HepG2 (cell line): ENCODE results near the gene C1orf21. TPM values are rescaled to one million over a fixed set of nuclear protein-coding genes. Genes with fewer than 3 reads are reported as not detected.

ENCODE experiments used
- ATAC-seq: fragments of 200-7000 bp; cut with Tn5 transposase; 3 replicates; pipeline ENCODE4 v1.9.1; 2020; ENCODE audit warnings: mild to moderate bottlenecking, moderate library complexity
- BruUV-seq: library from RNA; stranded (reverse); fragments of 400-500 nt; replicated peaks from 2 replicates; lab custom pipeline; 2021; lab: Mats Ljungman, UMichigan
- CTCF ChIA-PET: fragments of 300-600 bp; formaldehyde crosslinking; extraction: SDS; loops from one replicate; lab custom pipeline; 2021; ENCODE audit warnings: low total read pairs, inconsistent platforms, low intra/inter-chr PET ratio; lab: Yijun Ruan, JAX
- POLR2A ChIA-PET: fragments of 350-600 bp; sonication (Branson Sonifier 250); formaldehyde crosslinking; loops from one replicate; lab custom pipeline; 2020; ENCODE audit warnings: antibody characterized with exemption, inconsistent platforms; lab: Yijun Ruan, JAX
- DNase-seq: peaks from one replicate; pipeline ENCODE4 v3.0.0-alpha.2; 2015; ENCODE audit warnings: low spot score
- FAIRE-seq: peaks from 3 replicates; lab custom pipeline; 2011; peaks lifted over from hg19 to GRCh38; lab: Jason Lieb, UNC
- H2AFZ ChIP-seq: one replicate; pipeline ENCODE4 v1.6.1; 2011; ENCODE audit warnings: low read length, inconsistent platforms
- H3K27ac ChIP-seq: fragments of 300-600 bp; 3 replicates; pipeline ENCODE4 v1.8.0; 2011; ENCODE audit warnings: mixed run types, mild to moderate bottlenecking, mixed read lengths, low read length, inconsistent platforms; ENCODE audit not compliant: insufficient read depth; ENCODE audit errors: extremely low read length
- H3K27me3 ChIP-seq, 2 experiments: fragments of 200-600 bp in 1 of 2; 2 replicates in 1 of 2; 3 replicates in 1 of 2; pipeline versions ENCODE4 v1.6.0 to v1.8.0; 2011; ENCODE audit warnings: low read length in 2 of 2, mild to moderate bottlenecking in 2 of 2, moderate library complexity in 2 of 2, inconsistent platforms in 1 of 2; ENCODE audit not compliant: insufficient read depth in 2 of 2, control insufficient read depth in 1 of 2
- H3K36me3 ChIP-seq, 2 experiments: fragments of 200-600 bp in 1 of 2; replicated peaks in 1 of 2; 2 replicates in 1 of 2; 3 replicates in 1 of 2; pipeline versions ENCODE4 v1.5.1 to v1.8.0; 2011; ENCODE audit warnings: low read length in 2 of 2, inconsistent platforms in 1 of 2; ENCODE audit not compliant: insufficient read depth in 2 of 2, control insufficient read depth in 1 of 2
- H3K4me1 ChIP-seq: 2 replicates; pipeline ENCODE4 v1.5.1; 2012; ENCODE audit warnings: low read length, inconsistent platforms; ENCODE audit not compliant: insufficient read depth
- H3K4me2 ChIP-seq: 2 replicates; pipeline ENCODE4 v1.6.0; 2011; ENCODE audit warnings: low read depth, low read length, inconsistent platforms
- H3K4me3 ChIP-seq, 3 experiments: fragments of 200-600 bp in 1 of 3; sonication (generic), shearing (Covaris generic) in 1 of 3; replicated peaks in 1 of 3; 2 replicates each; pipeline ENCODE4 v1.5.1; 2011 to 2016; ENCODE audit warnings: low read length in 3 of 3, inconsistent platforms in 2 of 3, low read depth in 2 of 3, mild to moderate bottlenecking in 2 of 3, control low read depth in 1 of 3, mixed read lengths in 1 of 3; ENCODE audit not compliant: insufficient read depth in 1 of 3
- H3K79me2 ChIP-seq: one replicate; pipeline ENCODE4 v1.6.1; 2011; ENCODE audit warnings: low read length, inconsistent platforms; ENCODE audit not compliant: insufficient read depth
- H3K9ac ChIP-seq: 2 replicates; pipeline ENCODE4 v1.6.0; 2011; ENCODE audit warnings: mild to moderate bottlenecking, low read depth, low read length, inconsistent platforms; ENCODE audit not compliant: insufficient read depth
- H3K9me3 ChIP-seq: 2 replicates; pipeline ENCODE4 v1.5.1; 2012; ENCODE audit warnings: mild to moderate bottlenecking, low read length
- H4K20me1 ChIP-seq: 2 replicates; pipeline ENCODE4 v1.6.0; 2011; ENCODE audit warnings: inconsistent platforms, mild to moderate bottlenecking, low read length, moderate library complexity; ENCODE audit not compliant: insufficient read depth
- CBX2 ChIP-seq, 2 experiments: fragments of 200-600 bp in 1 of 2; sonication (generic); formaldehyde crosslinking in 1 of 2; IDR thresholded peaks; 2 replicates each; pipeline versions ENCODE4 v1.7.0 to v1.8.1; 2018 to 2022; ENCODE audit warnings: low read depth in 2 of 2, low read length in 1 of 2, mild to moderate bottlenecking in 1 of 2, missing genetic modification reagents in 1 of 2
- CBX5 ChIP-seq: sonication (generic); formaldehyde crosslinking; IDR thresholded peaks from 2 replicates; pipeline ENCODE4 v1.4.0; 2020; ENCODE audit warnings: missing genetic modification reagents, borderline replicate concordance
- HOXA9 ChIP-seq: sonication (generic); formaldehyde crosslinking; IDR thresholded peaks from 2 replicates; pipeline ENCODE4 v1.8.1; 2022; ENCODE audit warnings: missing genetic modification reagents, mild to moderate bottlenecking, moderate library complexity, borderline replicate concordance
- MATR3 ChIP-seq: sonication (generic); formaldehyde crosslinking; IDR thresholded peaks from 2 replicates; pipeline ENCODE4 v1.4.0; 2020; ENCODE audit warnings: missing genetic modification reagents
- PREB ChIP-seq: sonication (generic); formaldehyde crosslinking; IDR thresholded peaks from 2 replicates; pipeline ENCODE4 v1.4.0; 2020; ENCODE audit warnings: missing genetic modification reagents
- SIX1 ChIP-seq: sonication (generic); formaldehyde crosslinking; IDR thresholded peaks from 2 replicates; pipeline ENCODE4 v1.4.0; 2020; ENCODE audit warnings: missing genetic modification reagents, borderline replicate concordance
- ZNF143 ChIP-seq: sonication (generic); formaldehyde crosslinking; IDR thresholded peaks from 2 replicates; pipeline ENCODE4 v1.4.0; 2020; ENCODE audit warnings: missing genetic modification reagents
- ZNF207 ChIP-seq: fragments of 450-650 bp; IDR thresholded peaks from 2 replicates; pipeline ENCODE4 v1.6.1; 2016; ENCODE audit warnings: antibody characterized with exemption, borderline replicate concordance
- WGBS: methylation state at CpG from one replicate; pipeline ENCODE4 v1.1.6; 2017; ENCODE audit warnings: low lambda C conversion rate; 5-methylcytosine and 5-hydroxymethylcytosine counted together
- in situ Hi-C: cut with HindIII; loops from 2 replicates; pipeline ENCODE4 v1.10.0; 2017; ENCODE audit warnings: low pct_unique_long_range_greater_than_20kb; ENCODE audit not compliant: extremely low pct_ligation_motif_present
- intact Hi-C: fragments of 100-400 bp; cut with micrococcal nuclease; formaldehyde crosslinking; loops from one replicate; pipeline ENCODE4 v1.10.0; 2022; ENCODE audit not compliant: unreplicated experiment
- polyA plus RNA-seq, 8 experiments: library from polyadenylated mRNA; depleted of rRNA in 3 of 8; stranded (reverse) in 7 of 8; unstranded in 1 of 8; fragments of >200 nt; fragmentation: Illumina TruSeq in 4 of 8; extraction: Trizol in 4 of 8; gene quantifications; 2 replicates each; pipeline versions ENCODE4 v1.2.1 to v1.2.3, GENCODE V29; 2011 to 2016; ENCODE audit warnings: low read depth in 4 of 8, missing spikeins in 1 of 8, mixed read lengths in 1 of 8; ENCODE audit not compliant: insufficient read depth in 1 of 8
- total RNA-seq, 5 experiments: library from RNA; depleted of rRNA; stranded (reverse); fragments of >200 nt; fragmentation: Illumina TruSeq; extraction: Trizol; gene quantifications; 2 replicates each; pipeline ENCODE4 v1.2.3, GENCODE V29; 2016; ENCODE audit warnings: low read depth in 1 of 5
- TF ChIP-seq, protein P1 (sequence below): IDR thresholded peaks from 2 replicates; pipeline ENCODE4 v1.6.1; 2016; ENCODE audit warnings: low read depth, missing genetic modification reagents, missing compliant biosample characterization

The C1orf21 gene
- total and polyA plus RNA-seq, 2 of the 13 experiments (the other 11 are each of a cell fraction or from before 2014, with no cell fraction given): not detected

GRCh38 chr1:184472136-184472535 is 85.3 kb downstream of the C1orf21 start:
- Histone ChIP-seq H3K36me3 (no peaks in the 10 kb centered on the region), H3K4me3 (no peak overlapping the region), H4K20me1 (no peaks in the 10 kb centered on the region), H2AFZ (peak overlapping the region; percentile 15), H3K27ac (no peak overlapping the region), H3K27me3 (no peaks in the 10 kb centered on the region), H3K4me2 (no peak overlapping the region), H3K79me2 (no peaks in the 10 kb centered on the region), H3K4me1 (no peaks in the 10 kb centered on the region), H3K9me3 (no peaks in the 10 kb centered on the region)
- DNase-seq: no peak
- ATAC-seq: no peak
- BruUV-seq: no TSS peak
- ChIA-PET POLR2A (no interaction called here), CTCF (no interaction called here)
- in situ Hi-C loops: no loop called here
- no peak for FAIRE-seq
- WGBS: 2% methylated on average over 2 of the region's 2 CpGs
- intact Hi-C loops: no loop called here
- TF ChIP-seq ZNF207 (no peak), CBX2 (IDR thresholded peaks at IDR 0.05; ENCODE audit: low read depth, low read length) (no peak), CBX2 (CRISPR knock-in tag; IDR thresholded peaks at IDR 0.05; ENCODE audit: low read depth) (no peak)
- TF ChIP-seq, all 625 proteins: peak for 0
- no peak overlapping the region for H3K9ac ChIP-seq

DNA sequence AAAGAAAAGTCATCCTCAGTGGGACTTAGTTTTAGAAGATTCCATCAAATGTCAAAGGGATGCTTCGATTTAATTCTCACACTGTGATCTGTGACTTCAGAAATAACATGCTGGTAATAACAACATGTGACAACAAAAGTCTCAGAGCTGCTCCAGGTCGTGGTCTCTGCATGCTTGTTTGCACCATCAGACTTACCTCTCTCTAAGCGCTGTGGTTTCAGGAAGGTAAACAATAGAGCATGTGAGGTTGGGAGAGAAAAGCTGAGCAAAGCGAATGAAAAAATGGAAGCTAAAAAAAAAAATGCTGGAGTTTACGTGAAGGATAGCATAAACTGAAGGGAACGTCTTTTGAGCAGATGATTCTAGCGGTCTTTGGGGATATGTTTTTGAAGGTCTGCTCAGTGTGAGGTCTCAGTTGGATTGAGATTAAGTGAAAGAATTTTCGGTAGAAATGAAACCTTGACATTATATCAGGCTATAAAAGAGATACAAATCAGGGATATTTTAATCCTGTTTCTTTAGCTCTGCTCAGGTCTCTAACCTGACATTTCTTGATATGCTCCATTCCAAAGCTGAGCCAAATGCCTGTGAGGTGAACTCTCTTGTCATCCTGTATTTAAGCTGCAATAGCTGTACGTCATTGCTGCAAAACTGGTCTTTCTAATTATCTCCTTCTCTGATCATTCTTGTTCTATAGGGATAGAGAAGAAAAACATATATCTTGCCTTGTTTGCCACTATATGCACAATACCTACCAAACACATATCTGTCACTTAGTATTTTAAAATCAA is 86.5 kb downstream of the C1orf21 start:
- BruUV-seq: no TSS peak
- no peak overlapping the region for H3K4me3 ChIP-seq
- WGBS: 29% methylated on average over 9 of the region's 9 CpGs
- H3K79me2 ChIP-seq: no peaks in the 10 kb centered on the region
- ChIA-PET POLR2A (no interaction called here), CTCF (no interaction called here)
- no peaks in the 10 kb centered on the region for H3K4me1 ChIP-seq
- TF ChIP-seq MATR3 (CRISPR knock-in tag) (no peak), SIX1 (no peak), HOXA9 (CRISPR knock-in tag) (no peak), PREB (no peak), CBX5 (CRISPR knock-in tag) (no peak), ZNF143 (CRISPR knock-in tag) (no peak)
- TF ChIP-seq, protein P1, sequence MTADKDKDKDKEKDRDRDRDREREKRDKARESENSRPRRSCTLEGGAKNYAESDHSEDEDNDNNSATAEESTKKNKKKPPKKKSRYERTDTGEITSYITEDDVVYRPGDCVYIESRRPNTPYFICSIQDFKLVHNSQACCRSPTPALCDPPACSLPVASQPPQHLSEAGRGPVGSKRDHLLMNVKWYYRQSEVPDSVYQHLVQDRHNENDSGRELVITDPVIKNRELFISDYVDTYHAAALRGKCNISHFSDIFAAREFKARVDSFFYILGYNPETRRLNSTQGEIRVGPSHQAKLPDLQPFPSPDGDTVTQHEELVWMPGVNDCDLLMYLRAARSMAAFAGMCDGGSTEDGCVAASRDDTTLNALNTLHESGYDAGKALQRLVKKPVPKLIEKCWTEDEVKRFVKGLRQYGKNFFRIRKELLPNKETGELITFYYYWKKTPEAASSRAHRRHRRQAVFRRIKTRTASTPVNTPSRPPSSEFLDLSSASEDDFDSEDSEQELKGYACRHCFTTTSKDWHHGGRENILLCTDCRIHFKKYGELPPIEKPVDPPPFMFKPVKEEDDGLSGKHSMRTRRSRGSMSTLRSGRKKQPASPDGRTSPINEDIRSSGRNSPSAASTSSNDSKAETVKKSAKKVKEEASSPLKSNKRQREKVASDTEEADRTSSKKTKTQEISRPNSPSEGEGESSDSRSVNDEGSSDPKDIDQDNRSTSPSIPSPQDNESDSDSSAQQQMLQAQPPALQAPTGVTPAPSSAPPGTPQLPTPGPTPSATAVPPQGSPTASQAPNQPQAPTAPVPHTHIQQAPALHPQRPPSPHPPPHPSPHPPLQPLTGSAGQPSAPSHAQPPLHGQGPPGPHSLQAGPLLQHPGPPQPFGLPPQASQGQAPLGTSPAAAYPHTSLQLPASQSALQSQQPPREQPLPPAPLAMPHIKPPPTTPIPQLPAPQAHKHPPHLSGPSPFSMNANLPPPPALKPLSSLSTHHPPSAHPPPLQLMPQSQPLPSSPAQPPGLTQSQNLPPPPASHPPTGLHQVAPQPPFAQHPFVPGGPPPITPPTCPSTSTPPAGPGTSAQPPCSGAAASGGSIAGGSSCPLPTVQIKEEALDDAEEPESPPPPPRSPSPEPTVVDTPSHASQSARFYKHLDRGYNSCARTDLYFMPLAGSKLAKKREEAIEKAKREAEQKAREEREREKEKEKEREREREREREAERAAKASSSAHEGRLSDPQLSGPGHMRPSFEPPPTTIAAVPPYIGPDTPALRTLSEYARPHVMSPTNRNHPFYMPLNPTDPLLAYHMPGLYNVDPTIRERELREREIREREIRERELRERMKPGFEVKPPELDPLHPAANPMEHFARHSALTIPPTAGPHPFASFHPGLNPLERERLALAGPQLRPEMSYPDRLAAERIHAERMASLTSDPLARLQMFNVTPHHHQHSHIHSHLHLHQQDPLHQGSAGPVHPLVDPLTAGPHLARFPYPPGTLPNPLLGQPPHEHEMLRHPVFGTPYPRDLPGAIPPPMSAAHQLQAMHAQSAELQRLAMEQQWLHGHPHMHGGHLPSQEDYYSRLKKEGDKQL (CRISPR knock-in tag): no peak
- no peak for DNase-seq
- H4K20me1 ChIP-seq: no peaks in the 10 kb centered on the region
- no peak overlapping the region for H3K4me2 ChIP-seq
- no peak overlapping the region for H3K9ac ChIP-seq
- ATAC-seq: no peak
- intact Hi-C loops (no loop called here), in situ Hi-C loops (no loop called here)
- H3K27ac ChIP-seq: no peak overlapping the region
- H3K36me3 ChIP-seq: no peaks in the 10 kb centered on the region
- no peak overlapping the region for H2AFZ ChIP-seq
- no peaks in the 10 kb centered on the region for H3K27me3 ChIP-seq
- H3K9me3 ChIP-seq: no peaks in the 10 kb centered on the region
- no peak for FAIRE-seq
